H1 (cell line): ENCODE results near the gene ZNF764. TPM values are rescaled to one million over a fixed set of nuclear protein-coding genes. Genes with fewer than 3 reads are reported as not detected.

Experiments
- CTCF ChIA-PET: fragments of 300-600 bp; sonication (Branson Sonifier 250); formaldehyde crosslinking; loops from one replicate; lab custom pipeline; 2021; ENCODE audit not compliant: partially characterized antibody; lab: Charles Lee
- POLR2A ChIA-PET: fragments of 300-600 bp; sonication (Branson Sonifier 250); formaldehyde crosslinking; loops from one replicate; lab custom pipeline; 2021; ENCODE audit warnings: inconsistent platforms; ENCODE audit not compliant: partially characterized antibody; lab: Charles Lee
- DNase-seq, 2 experiments: peaks; one replicate each; pipeline versions ENCODE4 v3.0.0 to v3.0.0-alpha.2; 2010 to 2022; ENCODE audit warnings: low spot score in 2 of 2, low read depth in 1 of 2, mixed read lengths in 1 of 2
- FAIRE-seq: peaks from 2 replicates; lab custom pipeline; 2011; peaks lifted over from hg19 to GRCh38; lab: Jason Lieb, UNC
- H2AFZ ChIP-seq: 2 replicates; pipeline ENCODE4 v1.8.1; 2012; ENCODE audit warnings: low read length, inconsistent platforms
- H2AK5ac ChIP-seq: 2 replicates; pipeline ENCODE4 v1.6.1; 2013; ENCODE audit warnings: low read depth, low read length
- H2BK120ac ChIP-seq: replicated peaks from 2 replicates; pipeline ENCODE3; 2013; ENCODE audit warnings: low read depth, low read length, inconsistent platforms
- H2BK12ac ChIP-seq: 2 replicates; pipeline ENCODE4 v1.6.1; 2013; ENCODE audit warnings: low read depth, low read length
- H2BK15ac ChIP-seq: 2 replicates; pipeline ENCODE4 v1.6.1; 2013; ENCODE audit warnings: low read length
- H2BK20ac ChIP-seq: 2 replicates; pipeline ENCODE4 v1.6.1; 2013; ENCODE audit warnings: low read length
- H2BK5ac ChIP-seq: 2 replicates; pipeline ENCODE4 v1.6.1; 2013; ENCODE audit warnings: low read depth, low read length
- H3K14ac ChIP-seq: 2 replicates; pipeline ENCODE4 v1.6.1; 2013; ENCODE audit warnings: inconsistent platforms; ENCODE audit not compliant: insufficient read length
- H3K18ac ChIP-seq: 2 replicates; pipeline ENCODE4 v1.6.1; 2013; ENCODE audit warnings: low read length; ENCODE audit errors: extremely low read depth
- H3K23ac ChIP-seq: 2 replicates; pipeline ENCODE4 v1.6.1; 2013; ENCODE audit warnings: inconsistent platforms; ENCODE audit not compliant: insufficient read length
- H3K23me2 ChIP-seq: 2 replicates; pipeline ENCODE4 v1.6.1; 2013; ENCODE audit warnings: low read depth, low read length
- H3K27ac ChIP-seq: 2 replicates; pipeline ENCODE4 v1.6.1; 2011; ENCODE audit warnings: low read depth, low read length, inconsistent platforms
- H3K27me3 ChIP-seq, 4 experiments: replicated peaks in 1 of 4; 1 replicate in 1 of 4; 2 replicates in 3 of 4; pipeline versions ENCODE4 v1.6.1 to v1.8.1; 2011 to 2013; ENCODE audit warnings: low read length in 3 of 4, mild to moderate bottlenecking in 3 of 4, inconsistent platforms in 2 of 4, mixed read lengths in 2 of 4, moderate library complexity in 1 of 4; ENCODE audit not compliant: control insufficient read depth in 3 of 4, insufficient read depth in 3 of 4; ENCODE audit errors: extremely low read depth in 1 of 4
- H3K36me3 ChIP-seq, 4 experiments: 2 replicates each; pipeline versions ENCODE4 v1.6.1 to v1.8.1; 2011 to 2013; ENCODE audit warnings: mild to moderate bottlenecking in 4 of 4, low read length in 3 of 4, moderate library complexity in 2 of 4, control low read depth in 1 of 4, inconsistent platforms in 1 of 4; ENCODE audit not compliant: insufficient read depth in 4 of 4, control insufficient read depth in 2 of 4
- H3K4ac ChIP-seq: replicated peaks from 2 replicates; pipeline ENCODE3; 2013; ENCODE audit warnings: low read length, low read depth, mixed read lengths, inconsistent platforms; ENCODE audit not compliant: insufficient read length
- H3K4me1 ChIP-seq, 4 experiments: replicated peaks in 1 of 4; 1 replicate in 1 of 4; 2 replicates in 3 of 4; pipeline versions ENCODE4 v1.6.1 to v1.8.1; 2011 to 2013; ENCODE audit warnings: low read length in 3 of 4, inconsistent platforms in 2 of 4, mixed read lengths in 1 of 4; ENCODE audit not compliant: insufficient read depth in 4 of 4, control insufficient read depth in 3 of 4
- H3K4me2 ChIP-seq, 2 experiments: 2 replicates each; pipeline versions ENCODE4 v1.6.1 to v1.8.1; 2011 to 2013; ENCODE audit warnings: low read depth in 2 of 2, low read length in 2 of 2, control low read depth in 1 of 2, inconsistent platforms in 1 of 2, mild to moderate bottlenecking in 1 of 2; ENCODE audit not compliant: insufficient read depth in 1 of 2
- H3K4me3 ChIP-seq, 4 experiments: fragments of 200-600, 300-600 bp in 1 of 4; sonication (generic), shearing (Covaris generic), sonication (Bioruptor Twin) in 1 of 4; 2 replicates each; pipeline versions ENCODE4 v1.5.1 to v1.8.1; 2011 to 2016; ENCODE audit warnings: low read length in 4 of 4, low read depth in 3 of 4, control low read depth in 2 of 4, inconsistent platforms in 2 of 4, mild to moderate bottlenecking in 2 of 4, mixed read lengths in 1 of 4, moderate library complexity in 1 of 4; ENCODE audit not compliant: insufficient read depth in 2 of 4; ENCODE audit errors: extremely low read depth in 1 of 4
- H3K56ac ChIP-seq: replicated peaks from 2 replicates; pipeline ENCODE3; 2013; ENCODE audit warnings: low read depth, mild to moderate bottlenecking, mixed read lengths, low read length, inconsistent platforms; ENCODE audit not compliant: insufficient read length
- H3K79me1 ChIP-seq: 2 replicates; pipeline ENCODE4 v1.6.1; 2013; ENCODE audit warnings: low read depth, low read length, control low read depth
- H3K79me2 ChIP-seq, 2 experiments: 2 replicates each; pipeline versions ENCODE4 v1.6.1 to v1.8.1; 2012 to 2013; ENCODE audit warnings: low read length in 2 of 2, mild to moderate bottlenecking in 2 of 2, inconsistent platforms in 1 of 2; ENCODE audit not compliant: insufficient read depth in 2 of 2, control insufficient read depth in 1 of 2
- H3K9ac ChIP-seq, 4 experiments: replicated peaks in 1 of 4; 1 replicate in 1 of 4; 2 replicates in 3 of 4; pipeline versions ENCODE4 v1.6.1 to v1.8.1; 2011 to 2013; ENCODE audit warnings: low read depth in 3 of 4, low read length in 3 of 4, control low read depth in 2 of 4, mild to moderate bottlenecking in 2 of 4, moderate library complexity in 2 of 4, inconsistent platforms in 1 of 4; ENCODE audit errors: extremely low read depth in 1 of 4
- H3K9me3 ChIP-seq, 2 experiments: 2 replicates each; pipeline versions ENCODE4 v1.6.1 to v1.8.1; 2012 to 2013; ENCODE audit warnings: mild to moderate bottlenecking in 2 of 2, moderate library complexity in 2 of 2, control low read depth in 1 of 2, inconsistent platforms in 1 of 2, low read depth in 1 of 2, low read length in 1 of 2, mixed read lengths in 1 of 2; ENCODE audit not compliant: insufficient read depth in 2 of 2
- H4K20me1 ChIP-seq, 2 experiments: replicated peaks in 1 of 2; 2 replicates each; pipeline versions ENCODE3 to v1.8.1; 2011 to 2013; ENCODE audit warnings: inconsistent platforms in 2 of 2, low read length in 2 of 2, mild to moderate bottlenecking in 1 of 2; ENCODE audit not compliant: insufficient read depth in 2 of 2, control insufficient read depth in 1 of 2
- H4K5ac ChIP-seq: 2 replicates; pipeline ENCODE4 v1.6.1; 2013; ENCODE audit warnings: low read length, low read depth, mixed read lengths, inconsistent platforms; ENCODE audit not compliant: insufficient read length
- H4K8ac ChIP-seq: 2 replicates; pipeline ENCODE4 v1.8.0; 2013; ENCODE audit warnings: mild to moderate bottlenecking, moderate library complexity, low read length, inconsistent platforms; ENCODE audit not compliant: insufficient read depth; ENCODE audit errors: extremely low read depth
- H4K91ac ChIP-seq: replicated peaks from 2 replicates; pipeline ENCODE3; 2013; ENCODE audit warnings: low read length, mixed read lengths, inconsistent platforms; ENCODE audit not compliant: insufficient read length
- ASH2L ChIP-seq: fragments of 200-600, 300-600 bp; sonication (generic); IDR thresholded peaks from one replicate; pipeline ENCODE4 v1.7.1; 2017; ENCODE audit warnings: low read length
- BACH1 ChIP-seq: IDR thresholded peaks from 2 replicates; pipeline ENCODE4 v1.6.1; 2012; ENCODE audit warnings: low read length, improper control_type of control experiment
- E2F6 ChIP-seq: IDR thresholded peaks from 2 replicates; pipeline ENCODE4 v1.6.1; 2012; ENCODE audit warnings: inconsistent platforms
- EGR1 ChIP-seq: IDR thresholded peaks from 2 replicates; pipeline ENCODE4 v1.6.1; 2011; ENCODE audit warnings: low read depth, low read length, borderline replicate concordance
- GABPA ChIP-seq: IDR thresholded peaks from 2 replicates; pipeline ENCODE4 v1.6.1; 2011; ENCODE audit warnings: mild to moderate bottlenecking, low read length, moderate library complexity, borderline replicate concordance; ENCODE audit not compliant: insufficient read depth
- HDAC6 ChIP-seq: IDR thresholded peaks from one replicate; pipeline ENCODE4 v1.7.1; 2012; ENCODE audit warnings: low read depth, mild to moderate bottlenecking, inconsistent platforms, low read length, moderate library complexity
- JUN ChIP-seq: IDR thresholded peaks from 2 replicates; pipeline ENCODE4 v1.6.1; 2011; ENCODE audit warnings: low read depth, mild to moderate bottlenecking, improper control_type of control experiment, low read length
- NRF1 ChIP-seq: IDR thresholded peaks from 2 replicates; pipeline ENCODE4 v1.6.1; 2011; ENCODE audit warnings: mild to moderate bottlenecking, low read depth, low read length, improper control_type of control experiment
- POLR2AphosphoS5 ChIP-seq: IDR thresholded peaks from 2 replicates; pipeline ENCODE4 v1.6.1; 2011; ENCODE audit warnings: low read depth, low read length
- RBBP5 ChIP-seq: IDR thresholded peaks from 2 replicates; pipeline ENCODE4 v1.7.1; 2012; ENCODE audit warnings: low read depth, mild to moderate bottlenecking, inconsistent platforms, low read length, moderate library complexity, borderline replicate concordance
- SUZ12 ChIP-seq: fragments of 200-600 bp; sonication (generic); IDR thresholded peaks from 2 replicates; pipeline ENCODE4 v1.6.1; 2012; ENCODE audit warnings: mild to moderate bottlenecking, inconsistent platforms, low read length, moderate library complexity, mixed read lengths
- WGBS, 2 experiments: shearing (Covaris generic) in 1 of 2; methylation state at CpG; one replicate each; pipeline versions ENCODE4 v1.1.6 to v1.1.7; 2013 to 2015; ENCODE audit warnings: low lambda C conversion rate in 2 of 2, mixed read lengths in 2 of 2, inconsistent platforms in 1 of 2, low coverage in 1 of 2, missing lambda C conversion rate in 1 of 2; ENCODE audit not compliant: insufficient replicate concordance in 2 of 2, insufficient coverage in 1 of 2, insufficient read length in 1 of 2; ENCODE audit errors: extremely low coverage in 1 of 2, missing lambda C conversion rate in 1 of 2; 5-methylcytosine and 5-hydroxymethylcytosine counted together
- polyA plus RNA-seq, 7 experiments: library from polyadenylated mRNA; depleted of rRNA in 3 of 7; stranded (reverse) in 5 of 7; unstranded in 2 of 7; fragments of >200 nt in 5 of 7; fragments of 200-250 nt in 2 of 7; gene quantifications; 1 replicate in 5 of 7; 2 replicates in 1 of 7; 4 replicates in 1 of 7; pipeline versions ENCODE4 v1.2.1 to v1.2.3, GENCODE V29; 2011 to 2013; ENCODE audit warnings: missing spikeins in 2 of 7, mixed read lengths in 2 of 7
- total RNA-seq: library from RNA; stranded (reverse); fragmentation: NEBNext Ultra II Directional; extraction: Animal tissue kit (Norgen Biotek cat#: 25700); gene quantifications from 2 replicates; pipeline ENCODE4 v1.2.1, GENCODE V29; 2021

ZNF764 gene
- total and polyA plus RNA-seq, 2 of the 8 experiments (the other 6 are each of a cell fraction or from before 2014, with no cell fraction given), result 5.7 to 7.7 TPM

GRCh38 chr16:30535777-30536190 is 22.4 kb downstream of the ZNF764 start:
- H3K4me3 ChIP-seq, result peak overlapping the region; percentile 61 to 85 (median 70); a peak in 7 of 8 replicates
- H2BK20ac ChIP-seq, result peak overlapping the region; percentile 62
- CTCF ChIA-PET, result interaction anchor here (0.7 to 4.4 kb wide), 28 partner anchors 11 to 1591 kb away, joined by 3 to 28 read pairs (median 5); partner anchors contain the start of genes DCTPP1 and ZNF764
- FAIRE-seq (no peak), DNase-seq (peak; percentile 49 to 65)
- H2AFZ ChIP-seq, result peak overlapping the region; percentile 25; the same call in 1 of the 2 replicates
- H4K8ac ChIP-seq, result no peak overlapping the region
- H3K56ac ChIP-seq, result no peak overlapping the region
- H3K4me1 ChIP-seq, result peaks cover 0 to 8% (median 3%) of the 10 kb centered on the region in 4 experiments; a peak in 3 of 7 replicates
- H3K9ac ChIP-seq, result peak overlapping the region; percentile 35 to 94 (median 72); a peak in 6 of 7 replicates
- peaks cover 0 to 8% (median 0%) of the 10 kb centered on the region in 4 experiments; a peak in 2 of 8 replicates for H3K36me3 ChIP-seq
- no peaks in the 10 kb centered on the region for H3K27me3 ChIP-seq
- no peak overlapping the region for H2AK5ac ChIP-seq
- H3K23ac ChIP-seq, result no peak overlapping the region
- H2BK120ac ChIP-seq, result peak overlapping the region; percentile 30
- peak overlapping the region; percentile 84 for H4K5ac ChIP-seq
- H3K23me2 ChIP-seq, result peaks cover 7% of the 10 kb centered on the region
- peak overlapping the region; percentile 94 for H3K27ac ChIP-seq
- peak overlapping the region; percentile 5 for H3K4ac ChIP-seq
- peaks cover 0 to 1% of the 10 kb centered on the region in 2 experiments for H4K20me1 ChIP-seq
- peak overlapping the region; percentile 56 for H4K91ac ChIP-seq
- H3K14ac ChIP-seq, result no peak overlapping the region
- H2BK12ac ChIP-seq, result peak overlapping the region; percentile 85; the same call in 1 of the 2 replicates
- POLR2A ChIA-PET, result interaction anchor here (0.8 to 5.3 kb wide), 25 partner anchors 8 to 181 kb away, joined by 3 to 121 read pairs (median 9); partner anchors contain the start of genes CD2BP2, DCTPP1, SEPHS2 and ZNF688
- WGBS, 2 experiments, result 23% methylated on average over 12 of the region's 12 CpGs; no CpG with 5 or more reads in 1 of the 2 experiments
- H3K18ac ChIP-seq, result peak overlapping the region; percentile 95
- peak overlapping the region; percentile 94 for H2BK5ac ChIP-seq
- H3K79me1 ChIP-seq, result no peaks in the 10 kb centered on the region; the same call in 1 of the 2 replicates
- H3K9me3 ChIP-seq, result no peaks in the 10 kb centered on the region
- H3K79me2 ChIP-seq, result peaks cover 0 to 4% of the 10 kb centered on the region in 2 experiments; a peak in 1 of 4 replicates
- H2BK15ac ChIP-seq, result peak overlapping the region; percentile 83; the same call in 1 of the 2 replicates
- H3K4me2 ChIP-seq, result peak overlapping the region; percentile 58 to 86
- no peak for TF ChIP-seq SUZ12
- TF ChIP-seq E2F6, result peak; percentile 56; the same call in 1 of the 2 replicates
- TF ChIP-seq ASH2L, result no peak
- TF ChIP-seq GABPA, result peak; percentile 53; the same call in 1 of the 2 replicates
- no peak for TF ChIP-seq JUN
- TF ChIP-seq EGR1, result no peak
- no peak for TF ChIP-seq HDAC6
- TF ChIP-seq POLR2AphosphoS5, result no peak; the same call in 1 of the 2 replicates
- TF ChIP-seq RBBP5, result no peak
- TF ChIP-seq BACH1, result no peak
- no peak for TF ChIP-seq NRF1
